ENCODE results near the gene LAIR2.
"Not testable (repeated sequence)": the region's sequence is repeated elsewhere in the genome, so short reads cannot be mapped to it uniquely, and the experiment has no call there.

Gene LAIR2

GRCh38 chr19:54464630-54465425, 37.8 kb upstream of the LAIR2 start:
- no peak for DNase-seq (ENCODE audit: low read depth, low spot score)

GRCh38 chr19:54465426-54466109, 37.1 kb upstream of the LAIR2 start:
- no peak for DNase-seq (ENCODE audit: low read depth, low spot score)

GRCh38 chr19:54466110-54466480, 36.5 kb upstream of the LAIR2 start:
- not testable (repeated sequence) for DNase-seq (ENCODE audit: low read depth, low spot score)

GRCh38 chr19:54469496-54469934, 33.1 kb upstream of the LAIR2 start:
- DNase-seq (ENCODE audit: low read depth, low spot score), result no peak

GRCh38 chr19:54470276-54470887, 32.2 kb upstream of the LAIR2 start:
- DNase-seq (ENCODE audit: low read depth, low spot score), result no peak

GRCh38 chr19:54470991-54471782, 31.4 kb upstream of the LAIR2 start:
- no peak for DNase-seq (ENCODE audit: low read depth, low spot score)

GRCh38 chr19:54473071-54473891, 29.4 kb upstream of the LAIR2 start, which contains the start of gene CDC42EP5:
Gene CDC42EP5, minus strand, starts transcription at chr19:54473296. Its CDS starts 7,749 bp downstream, at chr19:54465547.
- no peak for DNase-seq (ENCODE audit: low read depth, low spot score)

GRCh38 chr19:54473892-54474372, 28.7 kb upstream of the LAIR2 start:
- no peak for DNase-seq (ENCODE audit: low read depth, low spot score)

- DNase-seq (ENCODE audit: low read depth, low spot score), result no peak
Measured at GRCh38 chr19:54475706-54476105, 26.9 kb upstream of the LAIR2 start.

- DNase-seq (ENCODE audit: low read depth, low spot score), result no peak
Measured at GRCh38 chr19:54477650-54478049, 25.0 kb upstream of the LAIR2 start.

- DNase-seq (ENCODE audit: low read depth, low spot score), result no peak
Measured at GRCh38 chr19:54478677-54479266, 23.9 kb upstream of the LAIR2 start.

GRCh38 chr19:54480051-54480450, 22.6 kb upstream of the LAIR2 start:
- no peak for DNase-seq (ENCODE audit: low read depth, low spot score)

- DNase-seq (ENCODE audit: low read depth, low spot score), result no peak
Measured at GRCh38 chr19:54481326-54481930, 21.2 kb upstream of the LAIR2 start.

- DNase-seq (ENCODE audit: low read depth, low spot score), result no peak
Measured at GRCh38 chr19:54482889-54483288, 19.7 kb upstream of the LAIR2 start.

- DNase-seq (ENCODE audit: low read depth, low spot score), result no peak
Measured at GRCh38 chr19:54484451-54484850, 18.2 kb upstream of the LAIR2 start.

- DNase-seq (ENCODE audit: low read depth, low spot score), result no peak
Measured at GRCh38 chr19:54485851-54486250, 16.8 kb upstream of the LAIR2 start.

- DNase-seq (ENCODE audit: low read depth, low spot score), result no peak
Measured at GRCh38 chr19:54489341-54489740, 13.3 kb upstream of the LAIR2 start.

GRCh38 chr19:54489766-54490165, 12.9 kb upstream of the LAIR2 start:
- no peak for DNase-seq (ENCODE audit: low read depth, low spot score)

- no peak for DNase-seq (ENCODE audit: low read depth, low spot score)
Measured at GRCh38 chr19:54492568-54492967, 10.1 kb upstream of the LAIR2 start.

- DNase-seq (ENCODE audit: low read depth, low spot score), result not testable (repeated sequence)
Measured at GRCh38 chr19:54493056-54493455, 9.6 kb upstream of the LAIR2 start.

Measured in brain pericyte (primary cell).